Type B pancreatic cell (in vitro differentiated cells): ENCODE results near the gene TUBGCP5. TPM values are rescaled to one million over a fixed set of nuclear protein-coding genes. Genes with fewer than 3 reads are reported as not detected.

ENCODE experiments used
- DNase-seq: peaks from one replicate; pipeline ENCODE4 v3.0.0; 2021; ENCODE audit warnings: mixed read lengths; ENCODE audit not compliant: unreplicated experiment; ENCODE audit errors: extremely low spot score
- H3K27ac Mint-ChIP-seq: 2 replicates; pipeline ENCODE4 v1.8.0; 2021; ENCODE audit warnings: mild to moderate bottlenecking, mixed read lengths
- H3K27me3 Mint-ChIP-seq: 2 replicates; pipeline ENCODE4 v1.8.0; 2021; ENCODE audit warnings: mixed read lengths
- H3K36me3 Mint-ChIP-seq: 2 replicates; pipeline ENCODE4 v1.8.0; 2021; ENCODE audit warnings: mixed read lengths
- H3K4me1 Mint-ChIP-seq: one replicate; pipeline ENCODE4 v1.8.0; 2021; ENCODE audit warnings: mixed read lengths; ENCODE audit not compliant: unreplicated experiment
- H3K4me3 Mint-ChIP-seq: 2 replicates; pipeline ENCODE4 v1.8.0; 2021; ENCODE audit warnings: mild to moderate bottlenecking, mixed read lengths
- H3K9me3 Mint-ChIP-seq: 2 replicates; pipeline ENCODE4 v1.8.0; 2021; ENCODE audit warnings: mixed read lengths
- total RNA-seq: library from RNA; stranded (reverse); gene quantifications from 2 replicates; pipeline ENCODE4 v1.2.1, GENCODE V29; 2021; ENCODE audit warnings: low replicate concordance
- TF ChIP-seq, protein P1 (sequence below): fragments of 200-600 bp; sonication (generic); conservative IDR thresholded peaks from 2 replicates; pipeline ENCODE4 v1.5.0; 2021; ENCODE audit warnings: antibody characterized with exemption, mild to moderate bottlenecking

TUBGCP5 gene
- total RNA-seq, 1 donor from 2014 or later, result 24.6 TPM

GRCh38 chr15:22959321-22960101 is 79.9 kb downstream of the TUBGCP5 start:
- no peak overlapping the region for H3K4me3 Mint-ChIP-seq

GRCh38 chr15:22958487-22959280 is 80.7 kb downstream of the TUBGCP5 start:
- H3K36me3 Mint-ChIP-seq, result peaks cover 4% of the 10 kb centered on the region
- no peak for DNase-seq
- no peaks in the 10 kb centered on the region for H3K27me3 Mint-ChIP-seq
- no peak overlapping the region for H3K27ac Mint-ChIP-seq
- H3K4me1 Mint-ChIP-seq, result peaks cover 20% of the 10 kb centered on the region
- H3K9me3 Mint-ChIP-seq, result no peaks in the 10 kb centered on the region
- TF ChIP-seq, protein P1, sequence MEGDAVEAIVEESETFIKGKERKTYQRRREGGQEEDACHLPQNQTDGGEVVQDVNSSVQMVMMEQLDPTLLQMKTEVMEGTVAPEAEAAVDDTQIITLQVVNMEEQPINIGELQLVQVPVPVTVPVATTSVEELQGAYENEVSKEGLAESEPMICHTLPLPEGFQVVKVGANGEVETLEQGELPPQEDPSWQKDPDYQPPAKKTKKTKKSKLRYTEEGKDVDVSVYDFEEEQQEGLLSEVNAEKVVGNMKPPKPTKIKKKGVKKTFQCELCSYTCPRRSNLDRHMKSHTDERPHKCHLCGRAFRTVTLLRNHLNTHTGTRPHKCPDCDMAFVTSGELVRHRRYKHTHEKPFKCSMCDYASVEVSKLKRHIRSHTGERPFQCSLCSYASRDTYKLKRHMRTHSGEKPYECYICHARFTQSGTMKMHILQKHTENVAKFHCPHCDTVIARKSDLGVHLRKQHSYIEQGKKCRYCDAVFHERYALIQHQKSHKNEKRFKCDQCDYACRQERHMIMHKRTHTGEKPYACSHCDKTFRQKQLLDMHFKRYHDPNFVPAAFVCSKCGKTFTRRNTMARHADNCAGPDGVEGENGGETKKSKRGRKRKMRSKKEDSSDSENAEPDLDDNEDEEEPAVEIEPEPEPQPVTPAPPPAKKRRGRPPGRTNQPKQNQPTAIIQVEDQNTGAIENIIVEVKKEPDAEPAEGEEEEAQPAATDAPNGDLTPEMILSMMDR, result no peak
- no peak overlapping the region for H3K4me3 Mint-ChIP-seq

More at GRCh38 chr15:22959321-22960101, 79.9 kb downstream of the TUBGCP5 start:
- DNase-seq, result no peak
- H3K9me3 Mint-ChIP-seq, result no peaks in the 10 kb centered on the region
- H3K27ac Mint-ChIP-seq, result no peak overlapping the region
- no peaks in the 10 kb centered on the region for H3K27me3 Mint-ChIP-seq
- TF ChIP-seq, protein P1, result no peak
- H3K4me1 Mint-ChIP-seq, result peaks cover 28% of the 10 kb centered on the region
- peaks cover 4% of the 10 kb centered on the region for H3K36me3 Mint-ChIP-seq

DNA sequence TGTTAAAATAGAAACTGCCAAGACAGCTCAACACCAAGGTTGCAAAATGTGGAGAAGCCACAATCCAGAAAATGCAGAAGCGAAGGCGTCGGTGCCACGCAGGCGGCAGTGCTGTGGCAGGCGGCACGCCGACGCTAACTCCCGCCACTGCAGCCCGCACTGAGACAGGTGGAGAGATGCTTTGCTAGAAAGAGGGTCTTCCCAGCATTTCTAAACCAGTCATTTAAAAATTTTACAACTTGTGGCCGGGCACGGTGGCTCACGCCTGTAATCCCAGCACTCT is 82.5 kb downstream of the TUBGCP5 start:
- H3K27ac Mint-ChIP-seq, result no peak overlapping the region
- peaks cover 20% of the 10 kb centered on the region for H3K4me1 Mint-ChIP-seq
- H3K9me3 Mint-ChIP-seq, result no peaks in the 10 kb centered on the region

DNA sequence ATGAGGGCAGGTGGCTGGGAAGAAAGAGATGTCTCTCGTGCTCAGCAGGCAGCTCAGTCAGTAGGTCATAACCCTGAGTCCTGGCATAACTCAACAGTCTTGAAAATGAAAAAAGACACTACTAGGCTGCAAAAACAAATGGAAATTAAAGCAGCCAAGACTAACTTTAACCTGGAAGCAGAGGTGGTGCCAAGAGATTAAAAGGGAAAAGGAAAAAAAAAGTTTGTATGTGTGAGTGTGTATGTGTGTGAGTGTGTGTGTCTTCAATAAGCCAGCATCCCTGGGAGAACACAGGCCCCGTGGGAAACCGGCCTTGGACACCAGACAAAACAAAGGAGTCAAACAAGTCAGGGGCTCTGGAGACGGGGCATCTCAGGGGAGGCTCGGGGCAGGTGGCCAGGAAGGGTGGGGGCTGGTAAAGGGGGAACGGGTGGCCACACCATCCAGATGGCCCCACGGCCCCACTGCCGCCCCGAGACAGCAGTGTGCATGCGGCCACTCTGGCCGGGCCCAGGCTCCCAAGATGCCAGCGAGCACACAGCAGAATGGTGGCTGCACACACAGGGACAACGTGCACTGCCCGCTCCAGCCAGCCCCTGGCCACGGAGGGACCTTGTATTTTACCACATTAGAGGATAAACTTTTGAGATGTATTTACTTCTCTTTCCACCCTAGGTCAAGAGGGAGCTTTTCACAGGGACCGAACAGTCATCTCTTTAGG is 83.0 kb downstream of the TUBGCP5 start:
- TF ChIP-seq, protein P1, result no peak
- no peaks in the 10 kb centered on the region for H3K9me3 Mint-ChIP-seq
- peaks cover 16% of the 10 kb centered on the region for H3K4me1 Mint-ChIP-seq
- peaks cover 3% of the 10 kb centered on the region for H3K36me3 Mint-ChIP-seq
- no peak for DNase-seq
- H3K27ac Mint-ChIP-seq, result no peak overlapping the region
- no peak overlapping the region for H3K4me3 Mint-ChIP-seq
- no peaks in the 10 kb centered on the region for H3K27me3 Mint-ChIP-seq

More for the DNA sequence above, 82.5 kb downstream of the TUBGCP5 start:
- H3K27me3 Mint-ChIP-seq, result no peaks in the 10 kb centered on the region
- no peak for DNase-seq
- peaks cover 3% of the 10 kb centered on the region for H3K36me3 Mint-ChIP-seq
- H3K4me3 Mint-ChIP-seq, result no peak overlapping the region
- TF ChIP-seq, protein P1, result no peak

- Mint-ChIP-seq H3K36me3 (peaks cover 3% of the 10 kb centered on the region), H3K4me3 (no peak overlapping the region), H3K27ac (no peak overlapping the region), H3K9me3 (no peaks in the 10 kb centered on the region), H3K27me3 (no peaks in the 10 kb centered on the region), H3K4me1 (peaks cover 15% of the 10 kb centered on the region)
- TF ChIP-seq, protein P1, result no peak
- DNase-seq, result no peak
Measured at GRCh38 chr15:22955544-22956119, 83.7 kb downstream of the TUBGCP5 start.
